Measurements from ENCODE around the gene TMEM200C. TPM values are rescaled to one million over a fixed set of nuclear protein-coding genes. Genes with fewer than 3 reads are reported as not detected.

Gene TMEM200C
- total and polyA plus RNA-seq, 2 experiments from 2014 or later, result 3.1 to 3.4 TPM

DNA sequence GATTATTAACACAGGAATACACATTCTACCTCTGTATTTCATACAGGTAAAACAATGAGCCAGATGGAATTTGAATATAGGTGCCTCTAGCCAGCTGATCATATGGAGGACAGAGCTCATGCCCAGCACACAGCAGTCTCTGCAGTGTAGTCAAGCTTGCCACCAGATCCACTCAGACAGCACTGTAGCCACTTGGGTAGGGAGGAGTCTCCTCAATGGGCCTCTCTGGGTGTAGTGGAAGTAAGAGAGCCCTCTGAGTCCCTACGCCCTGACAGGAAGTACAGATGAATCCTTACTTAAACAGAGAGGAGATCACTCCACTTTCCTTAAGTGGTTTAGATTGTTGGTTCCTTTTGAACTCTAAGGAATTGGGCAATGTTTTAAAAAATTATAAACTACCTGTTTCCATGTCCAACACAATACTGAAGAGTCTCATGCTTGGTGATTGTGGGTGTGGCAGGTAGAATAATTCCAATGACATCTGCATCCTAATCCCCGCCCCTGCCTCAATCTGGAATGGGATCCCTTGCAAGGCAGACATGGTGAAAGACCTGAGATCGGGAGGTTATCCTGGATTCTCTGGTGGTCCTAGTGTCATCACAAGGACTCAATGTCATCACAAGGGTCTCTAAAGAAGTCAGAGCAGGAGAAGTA is 23.0 kb upstream of the TMEM200C start:
- Histone ChIP-seq H3K9me2 (replicated peaks; ENCODE audit: insufficient read depth) (no peaks in the 10 kb centered on the region), H4K20me1 (ENCODE audit: insufficient read depth, poor library complexity, severe bottlenecking) (no peaks in the 10 kb centered on the region), H3K36me3 (replicated peaks; ENCODE audit: insufficient read depth, low read depth) (no peaks in the 10 kb centered on the region), H3K27me3 (no peaks in the 10 kb centered on the region), H3K9me3 (ENCODE audit: low read depth) (no peaks in the 10 kb centered on the region), H2AFZ (no peak overlapping the region), H3K4me3 (no peak overlapping the region), H3K79me2 (no peaks in the 10 kb centered on the region), H3K4me1 (ENCODE audit: insufficient read depth) (no peaks in the 10 kb centered on the region), H3K4me2 (no peak overlapping the region), H3K27ac (no peak overlapping the region)
- no peak for DNase-seq (ENCODE audit: low spot score)
- TF ChIP-seq, protein P1, sequence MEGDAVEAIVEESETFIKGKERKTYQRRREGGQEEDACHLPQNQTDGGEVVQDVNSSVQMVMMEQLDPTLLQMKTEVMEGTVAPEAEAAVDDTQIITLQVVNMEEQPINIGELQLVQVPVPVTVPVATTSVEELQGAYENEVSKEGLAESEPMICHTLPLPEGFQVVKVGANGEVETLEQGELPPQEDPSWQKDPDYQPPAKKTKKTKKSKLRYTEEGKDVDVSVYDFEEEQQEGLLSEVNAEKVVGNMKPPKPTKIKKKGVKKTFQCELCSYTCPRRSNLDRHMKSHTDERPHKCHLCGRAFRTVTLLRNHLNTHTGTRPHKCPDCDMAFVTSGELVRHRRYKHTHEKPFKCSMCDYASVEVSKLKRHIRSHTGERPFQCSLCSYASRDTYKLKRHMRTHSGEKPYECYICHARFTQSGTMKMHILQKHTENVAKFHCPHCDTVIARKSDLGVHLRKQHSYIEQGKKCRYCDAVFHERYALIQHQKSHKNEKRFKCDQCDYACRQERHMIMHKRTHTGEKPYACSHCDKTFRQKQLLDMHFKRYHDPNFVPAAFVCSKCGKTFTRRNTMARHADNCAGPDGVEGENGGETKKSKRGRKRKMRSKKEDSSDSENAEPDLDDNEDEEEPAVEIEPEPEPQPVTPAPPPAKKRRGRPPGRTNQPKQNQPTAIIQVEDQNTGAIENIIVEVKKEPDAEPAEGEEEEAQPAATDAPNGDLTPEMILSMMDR (IDR thresholded peaks at IDR 0.05; ENCODE audit: poor library complexity), result no peak
- TF ChIP-seq EZH2phosphoT487 (IDR thresholded peaks at IDR 0.05; ENCODE audit: low read depth, severe bottlenecking, unreplicated experiment) (no peak), EZH2 (IDR thresholded peaks at IDR 0.05; ENCODE audit: borderline replicate concordance) (no peak)
- WGBS (ENCODE audit: low lambda C conversion rate, missing lambda C conversion rate), result 79% methylated on average over 3 of the region's 3 CpGs

GRCh38 chr18:5914951-5915350 is 19.6 kb upstream of the TMEM200C start:
- no peaks in the 10 kb centered on the region for H3K79me2 ChIP-seq
- H3K9me3 ChIP-seq (ENCODE audit: low read depth), result no peaks in the 10 kb centered on the region
- H4K20me1 ChIP-seq (ENCODE audit: insufficient read depth, poor library complexity, severe bottlenecking), result no peaks in the 10 kb centered on the region
- DNase-seq (ENCODE audit: low spot score), result no peak
- H3K9me2 ChIP-seq (replicated peaks; ENCODE audit: insufficient read depth), result no peaks in the 10 kb centered on the region
- no peak overlapping the region for H2AFZ ChIP-seq
- TF ChIP-seq EZH2 (IDR thresholded peaks at IDR 0.05; ENCODE audit: borderline replicate concordance) (no peak), EZH2phosphoT487 (IDR thresholded peaks at IDR 0.05; ENCODE audit: low read depth, severe bottlenecking, unreplicated experiment) (no peak)
- TF ChIP-seq, protein P1 (IDR thresholded peaks at IDR 0.05; ENCODE audit: poor library complexity), result no peak
- H3K4me2 ChIP-seq, result no peak overlapping the region
- H3K4me1 ChIP-seq (ENCODE audit: insufficient read depth), result no peaks in the 10 kb centered on the region
- H3K27ac ChIP-seq, result no peak overlapping the region
- no peaks in the 10 kb centered on the region for H3K36me3 ChIP-seq (replicated peaks; ENCODE audit: insufficient read depth, low read depth)
- no peak overlapping the region for H3K4me3 ChIP-seq
- H3K27me3 ChIP-seq, result no peaks in the 10 kb centered on the region
- 92% methylated on average over 5 of the region's 5 CpGs for WGBS (ENCODE audit: low lambda C conversion rate, missing lambda C conversion rate)

DNA sequence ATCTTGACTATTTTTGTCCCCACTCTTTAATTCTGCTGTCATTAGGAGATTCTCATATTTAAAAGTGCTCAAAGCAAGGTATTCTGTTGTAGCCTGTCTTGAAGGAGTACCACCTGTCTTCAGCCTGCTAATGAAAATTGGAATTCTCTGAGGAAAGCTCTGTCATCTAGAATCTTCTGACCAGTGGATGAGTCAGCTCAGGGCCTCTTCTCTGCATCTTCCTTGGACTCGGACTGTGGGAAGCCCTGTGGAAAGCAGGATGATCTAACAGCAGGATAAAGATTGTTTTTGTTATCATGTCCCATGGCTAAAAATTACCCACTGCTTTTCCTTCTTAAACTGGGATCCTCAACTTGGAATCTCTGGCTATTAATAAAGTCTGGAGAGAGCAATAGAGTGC is 18.7 kb upstream of the TMEM200C start:
- Histone ChIP-seq H3K4me1 (ENCODE audit: insufficient read depth) (no peaks in the 10 kb centered on the region), H3K79me2 (no peaks in the 10 kb centered on the region), H3K4me2 (no peak overlapping the region), H2AFZ (no peak overlapping the region), H3K27ac (no peak overlapping the region), H3K27me3 (no peaks in the 10 kb centered on the region), H3K9me2 (replicated peaks; ENCODE audit: insufficient read depth) (no peaks in the 10 kb centered on the region), H4K20me1 (ENCODE audit: insufficient read depth, poor library complexity, severe bottlenecking) (no peaks in the 10 kb centered on the region), H3K4me3 (no peak overlapping the region), H3K36me3 (replicated peaks; ENCODE audit: insufficient read depth, low read depth) (no peaks in the 10 kb centered on the region), H3K9me3 (ENCODE audit: low read depth) (no peaks in the 10 kb centered on the region)
- TF ChIP-seq EZH2 (IDR thresholded peaks at IDR 0.05; ENCODE audit: borderline replicate concordance) (no peak), EZH2phosphoT487 (IDR thresholded peaks at IDR 0.05; ENCODE audit: low read depth, severe bottlenecking, unreplicated experiment) (no peak)
- TF ChIP-seq, protein P1 (IDR thresholded peaks at IDR 0.05; ENCODE audit: poor library complexity), result no peak
- 75% methylated on average over 1 of the region's 1 CpG for WGBS (ENCODE audit: low lambda C conversion rate, missing lambda C conversion rate)
- no peak for DNase-seq (ENCODE audit: low spot score)

All from hepatocyte (in vitro differentiated cells).